ENCODE measurements around the gene EIF5B.

The EIF5B gene

GRCh38 chr2:99410276-99410675, 73.1 kb downstream of the EIF5B start:
- no peak for DNase-seq (ENCODE audit: low spot score)

- DNase-seq (ENCODE audit: low spot score), result no peak
These were observed 77.4 kb downstream of the EIF5B start for GRCh38 chr2:99414566-99414965.

GRCh38 chr2:99417396-99417795, 80.2 kb downstream of the EIF5B start:
- no peak for DNase-seq (ENCODE audit: low spot score)

- DNase-seq (ENCODE audit: low spot score), result no peak
These were observed 82.8 kb downstream of the EIF5B start for GRCh38 chr2:99420031-99420430.

GRCh38 chr2:99420751-99421299, 83.6 kb downstream of the EIF5B start:
- no peak for DNase-seq (ENCODE audit: low spot score)

- no peak for DNase-seq (ENCODE audit: low spot score)
These were observed 84.3 kb downstream of the EIF5B start for GRCh38 chr2:99421469-99421868.

GRCh38 chr2:99422599-99422998, 85.4 kb downstream of the EIF5B start:
- DNase-seq (ENCODE audit: low spot score), result no peak

GRCh38 chr2:99424371-99424770, 87.2 kb downstream of the EIF5B start:
- DNase-seq (ENCODE audit: low spot score), result no peak

- no peak for DNase-seq (ENCODE audit: low spot score)
These were observed 87.8 kb downstream of the EIF5B start for GRCh38 chr2:99425022-99425421.

GRCh38 chr2:99430614-99431291, 93.6 kb downstream of the EIF5B start:
- DNase-seq (ENCODE audit: low spot score), result no peak

- no peak for DNase-seq (ENCODE audit: low spot score)
These were observed 94.5 kb downstream of the EIF5B start for GRCh38 chr2:99431587-99432275.

GRCh38 chr2:99433340-99433739, 96.2 kb downstream of the EIF5B start:
- DNase-seq (ENCODE audit: low spot score), result no peak

GRCh38 chr2:99436874-99437273, 99.7 kb downstream of the EIF5B start:
- no peak for DNase-seq (ENCODE audit: low spot score)

- DNase-seq (ENCODE audit: low spot score), result no peak
These were observed 102.8 kb downstream of the EIF5B start for GRCh38 chr2:99439971-99440505.

GRCh38 chr2:99442837-99443236, 105.6 kb downstream of the EIF5B start:
- DNase-seq (ENCODE audit: low spot score), result no peak

- no peak for DNase-seq (ENCODE audit: low spot score)
These were observed 107.0 kb downstream of the EIF5B start for GRCh38 chr2:99444222-99444621.

GRCh38 chr2:99445065-99445464, 107.9 kb downstream of the EIF5B start:
- no peak for DNase-seq (ENCODE audit: low spot score)

- DNase-seq (ENCODE audit: low spot score), result no peak
These were observed 111.4 kb downstream of the EIF5B start for GRCh38 chr2:99448556-99448955.

- no peak for DNase-seq (ENCODE audit: low spot score)
These were observed 113.0 kb downstream of the EIF5B start for GRCh38 chr2:99450199-99450598.
